HEK293 (cell line): ENCODE results near the gene TECPR2.

Experiments used
- KLF16 ChIP-seq: fragments of 450-650 bp; formaldehyde crosslinking; IDR thresholded peaks from 2 replicates; pipeline ENCODE4 v1.5.1; 2017; ENCODE audit warnings: missing biosample characterization, missing genetic modification characterization
- PRDM2 ChIP-seq: fragments of 450-650 bp; formaldehyde crosslinking; IDR thresholded peaks from 2 replicates; pipeline ENCODE4 v1.5.1; 2016; ENCODE audit warnings: missing biosample characterization, missing genetic modification characterization, borderline replicate concordance
- PRDM6 ChIP-seq: fragments of 450-650 bp; formaldehyde crosslinking; IDR thresholded peaks from 2 replicates; pipeline ENCODE4 v1.5.1; 2017; ENCODE audit warnings: missing biosample characterization, missing genetic modification characterization
- SP7 ChIP-seq: fragments of 450-650 bp; formaldehyde crosslinking; IDR thresholded peaks from 2 replicates; pipeline ENCODE4 v1.5.1; 2016; ENCODE audit warnings: missing biosample characterization, missing genetic modification characterization
- TSHZ1 ChIP-seq: fragments of 450-650 bp; formaldehyde crosslinking; IDR thresholded peaks from 2 replicates; pipeline ENCODE4 v1.5.1; 2016; ENCODE audit warnings: missing biosample characterization, missing genetic modification characterization, borderline replicate concordance
- YY2 ChIP-seq: fragments of 450-650 bp; formaldehyde crosslinking; IDR thresholded peaks from 2 replicates; pipeline ENCODE4 v1.5.1; 2016; ENCODE audit warnings: missing biosample characterization, missing genetic modification characterization
- ZBTB48 ChIP-seq: fragments of 450-650 bp; formaldehyde crosslinking; IDR thresholded peaks from 2 replicates; pipeline ENCODE4 v1.5.1; 2016; ENCODE audit warnings: missing biosample characterization, missing genetic modification characterization
- ZFHX2 ChIP-seq: fragments of 450-650 bp; formaldehyde crosslinking; conservative IDR thresholded peaks from 2 replicates; pipeline ENCODE4 v1.5.1; 2016; ENCODE audit warnings: missing biosample characterization, missing genetic modification characterization
- ZNF157 ChIP-seq: fragments of 450-650 bp; formaldehyde crosslinking; IDR thresholded peaks from 2 replicates; pipeline ENCODE4 v1.5.1; 2016; ENCODE audit warnings: missing biosample characterization, missing genetic modification characterization
- ZNF19 ChIP-seq: fragments of 450-650 bp; formaldehyde crosslinking; IDR thresholded peaks from 2 replicates; pipeline ENCODE4; 2016; ENCODE audit warnings: missing biosample characterization, missing genetic modification characterization, low read depth
- ZNF24 ChIP-seq: fragments of 450-650 bp; formaldehyde crosslinking; IDR thresholded peaks from 2 replicates; pipeline ENCODE4 v1.5.1; 2016; ENCODE audit warnings: missing biosample characterization, missing genetic modification characterization
- ZNF248 ChIP-seq: fragments of 450-650 bp; formaldehyde crosslinking; IDR thresholded peaks from 2 replicates; pipeline ENCODE4 v1.5.1; 2017; ENCODE audit warnings: missing biosample characterization, missing genetic modification characterization
- ZNF26 ChIP-seq: fragments of 450-650 bp; formaldehyde crosslinking; IDR thresholded peaks from 2 replicates; pipeline ENCODE4 v1.5.1; 2016; ENCODE audit warnings: missing biosample characterization, missing genetic modification characterization
- ZNF324 ChIP-seq: fragments of 450-650 bp; formaldehyde crosslinking; IDR thresholded peaks from 2 replicates; pipeline ENCODE4 v1.5.1; 2016; ENCODE audit warnings: missing biosample characterization, missing genetic modification characterization
- ZNF354C ChIP-seq: fragments of 450-650 bp; formaldehyde crosslinking; IDR thresholded peaks from 2 replicates; pipeline ENCODE4 v1.5.1; 2016; ENCODE audit warnings: missing biosample characterization, missing genetic modification characterization, low read depth, borderline replicate concordance
- ZNF473 ChIP-seq: fragments of 450-650 bp; formaldehyde crosslinking; IDR thresholded peaks from 2 replicates; pipeline ENCODE4 v1.5.1; 2017; ENCODE audit warnings: missing biosample characterization, missing genetic modification characterization
- ZNF488 ChIP-seq: fragments of 450-650 bp; formaldehyde crosslinking; IDR thresholded peaks from 2 replicates; pipeline ENCODE4 v1.5.1; 2016; ENCODE audit warnings: missing biosample characterization, missing genetic modification characterization
- ZNF501 ChIP-seq: fragments of 450-650 bp; formaldehyde crosslinking; IDR thresholded peaks from 2 replicates; pipeline ENCODE4 v1.5.1; 2016; ENCODE audit warnings: missing biosample characterization, missing genetic modification characterization
- ZNF623 ChIP-seq: fragments of 450-650 bp; formaldehyde crosslinking; IDR thresholded peaks from 2 replicates; pipeline ENCODE4 v1.5.1; 2016; ENCODE audit warnings: missing biosample characterization, missing genetic modification characterization
- ZNF629 ChIP-seq: fragments of 450-650 bp; formaldehyde crosslinking; IDR thresholded peaks from 2 replicates; pipeline ENCODE4 v1.5.1; 2017; ENCODE audit warnings: missing biosample characterization, missing genetic modification characterization
- ZNF658 ChIP-seq: fragments of 450-650 bp; formaldehyde crosslinking; IDR thresholded peaks from 2 replicates; pipeline ENCODE4; 2016; ENCODE audit warnings: missing biosample characterization, missing genetic modification characterization
- ZNF768 ChIP-seq: fragments of 450-650 bp; formaldehyde crosslinking; IDR thresholded peaks from 2 replicates; pipeline ENCODE4 v1.5.1; 2018; ENCODE audit warnings: missing biosample characterization, mild to moderate bottlenecking, missing genetic modification characterization
- ZNF776 ChIP-seq: fragments of 450-650 bp; formaldehyde crosslinking; IDR thresholded peaks from 2 replicates; pipeline ENCODE4 v1.5.0; 2017; ENCODE audit warnings: missing biosample characterization, missing genetic modification characterization, borderline replicate concordance
- ZSCAN30 ChIP-seq: fragments of 450-650 bp; IDR thresholded peaks from 2 replicates; pipeline ENCODE4 v1.5.1; 2018; ENCODE audit warnings: missing biosample characterization, mild to moderate bottlenecking, missing genetic modification characterization, moderate library complexity
- ZSCAN4 ChIP-seq: fragments of 450-650 bp; formaldehyde crosslinking; IDR thresholded peaks from 2 replicates; pipeline ENCODE4 v1.5.1; 2017; ENCODE audit warnings: missing biosample characterization, missing genetic modification characterization

TECPR2 gene

GRCh38 chr14:102524451-102525218 is 161.9 kb downstream of the TECPR2 start (continued):
- no peak for TF ChIP-seq ZNF19 (tag by site-specific recombination)
- peak; percentile 72 for TF ChIP-seq SP7 (tag by site-specific recombination)
- no peak for TF ChIP-seq PRDM2 (tag by site-specific recombination)
- TF ChIP-seq ZNF623: no peak; the same call in 1 of the 2 replicates
- peak; percentile 62 for TF ChIP-seq ZSCAN30 (tag by site-specific recombination)
- no peak; the same call in 1 of the 2 replicates for TF ChIP-seq TSHZ1 (tag by site-specific recombination)
- TF ChIP-seq ZSCAN4 (tag by site-specific recombination): no peak
- no peak for TF ChIP-seq ZNF776 (tag by site-specific recombination)
- TF ChIP-seq ZNF658 (tag by site-specific recombination): no peak
- no peak for TF ChIP-seq PRDM6 (tag by site-specific recombination)
- peak; percentile 58; the same call in 1 of the 2 replicates for TF ChIP-seq ZNF501 (tag by site-specific recombination)
- no peak for TF ChIP-seq ZNF473
- TF ChIP-seq ZNF157 (tag by site-specific recombination): no peak
- TF ChIP-seq ZNF26 (tag by site-specific recombination): no peak
- no peak for TF ChIP-seq ZNF488
- no peak for TF ChIP-seq ZNF248 (tag by site-specific recombination)
- TF ChIP-seq ZNF354C (tag by site-specific recombination): no peak
- no peak for TF ChIP-seq ZNF324 (tag by site-specific recombination)
- no peak for TF ChIP-seq ZFHX2 (tag by site-specific recombination)
- TF ChIP-seq YY2: no peak
- no peak for TF ChIP-seq ZNF768 (tag by site-specific recombination)
- TF ChIP-seq ZBTB48: peak; percentile 61
- peak; percentile 61 for TF ChIP-seq ZNF629 (tag by site-specific recombination)
- TF ChIP-seq ZNF24: peak; percentile 26
- TF ChIP-seq KLF16 (tag by site-specific recombination): peak; percentile 65; the same call in 1 of the 2 replicates
